Fibroblast of pulmonary artery (primary cell): ENCODE data around the gene SLC9A1.

ENCODE experiments used
- DNase-seq: peaks from one replicate; pipeline ENCODE4 v3.0.0-alpha.2; 2010; ENCODE audit warnings: low read depth
- H3K4me3 ChIP-seq: replicated peaks from 2 replicates; pipeline ENCODE4 v1.5.1; 2011; ENCODE audit warnings: low read depth, mild to moderate bottlenecking, control low read depth, low read length, moderate library complexity
- TF ChIP-seq, protein P1 (sequence below): IDR thresholded peaks from 2 replicates; pipeline ENCODE4 v1.5.1; 2011; ENCODE audit warnings: mild to moderate bottlenecking, control low read depth, low read length, inconsistent platforms; ENCODE audit errors: missing control alignments

SLC9A1 gene

DNA sequence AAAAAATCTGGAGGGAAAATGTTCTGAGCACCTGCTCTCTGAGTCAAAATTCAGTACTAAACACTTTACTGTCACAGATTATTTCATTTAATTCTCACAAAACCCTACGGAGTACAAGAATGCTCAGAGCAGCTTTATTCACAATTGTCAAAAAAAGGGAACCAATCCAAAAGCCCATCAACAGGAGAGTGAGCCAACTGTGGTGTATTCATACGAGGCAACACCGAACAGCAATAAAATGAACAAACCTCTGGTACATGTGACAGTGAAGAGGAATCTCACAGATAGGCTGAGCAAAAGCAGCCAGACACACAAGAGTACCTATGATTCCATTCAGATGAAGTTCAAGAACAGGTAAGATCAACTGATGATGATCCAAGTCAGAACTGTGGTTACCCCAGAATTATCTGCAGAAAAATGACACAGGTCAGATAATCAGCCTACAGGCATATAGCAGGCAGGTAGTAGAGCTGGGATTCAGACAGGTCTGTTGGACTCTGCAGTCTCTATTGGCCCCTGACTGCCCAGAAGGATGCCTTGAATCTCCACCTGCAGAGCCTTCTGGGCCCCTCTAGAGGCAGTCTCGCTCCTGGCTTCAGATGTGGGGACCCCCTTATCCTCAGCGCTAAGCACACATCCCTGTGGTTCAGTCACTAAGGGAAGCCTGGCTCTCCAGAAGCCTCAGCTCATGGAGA, 19.2 kb downstream of the SLC9A1 start:
- no peak for DNase-seq

GRCh38 chr1:27133991-27134390, 20.9 kb downstream of the SLC9A1 start:
- no peak for DNase-seq
- H3K4me3 ChIP-seq: no peak overlapping the region
- TF ChIP-seq, protein P1, sequence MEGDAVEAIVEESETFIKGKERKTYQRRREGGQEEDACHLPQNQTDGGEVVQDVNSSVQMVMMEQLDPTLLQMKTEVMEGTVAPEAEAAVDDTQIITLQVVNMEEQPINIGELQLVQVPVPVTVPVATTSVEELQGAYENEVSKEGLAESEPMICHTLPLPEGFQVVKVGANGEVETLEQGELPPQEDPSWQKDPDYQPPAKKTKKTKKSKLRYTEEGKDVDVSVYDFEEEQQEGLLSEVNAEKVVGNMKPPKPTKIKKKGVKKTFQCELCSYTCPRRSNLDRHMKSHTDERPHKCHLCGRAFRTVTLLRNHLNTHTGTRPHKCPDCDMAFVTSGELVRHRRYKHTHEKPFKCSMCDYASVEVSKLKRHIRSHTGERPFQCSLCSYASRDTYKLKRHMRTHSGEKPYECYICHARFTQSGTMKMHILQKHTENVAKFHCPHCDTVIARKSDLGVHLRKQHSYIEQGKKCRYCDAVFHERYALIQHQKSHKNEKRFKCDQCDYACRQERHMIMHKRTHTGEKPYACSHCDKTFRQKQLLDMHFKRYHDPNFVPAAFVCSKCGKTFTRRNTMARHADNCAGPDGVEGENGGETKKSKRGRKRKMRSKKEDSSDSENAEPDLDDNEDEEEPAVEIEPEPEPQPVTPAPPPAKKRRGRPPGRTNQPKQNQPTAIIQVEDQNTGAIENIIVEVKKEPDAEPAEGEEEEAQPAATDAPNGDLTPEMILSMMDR: no peak

More for the DNA sequence above, 19.2 kb downstream of the SLC9A1 start:
- H3K4me3 ChIP-seq: no peak overlapping the region
- TF ChIP-seq, protein P1: peak; percentile 8

DNA sequence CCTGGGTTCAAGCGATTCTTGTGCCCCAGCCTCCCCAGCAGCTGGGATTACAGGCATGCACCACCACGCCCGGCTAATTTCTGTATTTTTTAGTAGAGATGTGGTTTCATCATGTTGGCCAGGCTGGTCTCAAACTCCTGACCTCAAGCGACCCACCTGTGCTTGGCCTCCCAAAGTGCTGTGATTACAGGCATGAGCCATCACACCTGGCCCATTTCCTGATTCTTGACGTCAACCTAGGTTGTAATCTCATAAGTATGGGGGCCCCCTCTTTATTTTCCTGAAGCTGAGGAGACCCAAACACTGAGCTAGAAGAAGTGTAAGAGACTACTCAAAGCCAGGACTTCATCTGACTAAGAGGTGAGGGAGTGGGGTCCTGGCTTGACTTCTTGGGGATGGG, 21.8 kb downstream of the SLC9A1 start:
- TF ChIP-seq, protein P1: no peak
- H3K4me3 ChIP-seq: no peak overlapping the region
- DNase-seq: no peak

DNA sequence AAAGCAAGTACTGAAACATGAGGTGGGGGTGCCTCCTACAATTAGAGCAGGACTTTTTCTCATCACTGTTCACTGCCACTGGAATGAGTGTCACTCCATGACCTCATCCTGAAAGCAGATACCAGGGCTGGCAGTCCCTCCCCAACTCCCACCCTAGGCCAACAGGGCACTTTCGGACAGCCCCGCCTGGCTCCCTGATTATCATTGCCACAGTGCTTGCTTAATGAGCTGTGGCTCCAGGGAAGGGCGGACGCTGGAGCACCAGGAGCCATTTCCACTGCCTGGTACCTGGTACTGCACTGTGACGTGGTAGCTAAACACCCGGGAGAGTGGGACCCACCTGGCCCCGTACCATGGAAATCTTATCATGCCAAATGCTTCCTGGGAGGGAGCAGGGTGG, 22.3 kb downstream of the SLC9A1 start:
- no peak for DNase-seq

GRCh38 chr1:27132147-27132546, 22.8 kb downstream of the SLC9A1 start:
- no peak for DNase-seq
- H3K4me3 ChIP-seq: no peak overlapping the region
- TF ChIP-seq, protein P1: no peak

More for the DNA sequence above, 22.3 kb downstream of the SLC9A1 start:
- H3K4me3 ChIP-seq: no peak overlapping the region
- TF ChIP-seq, protein P1: no peak

DNA sequence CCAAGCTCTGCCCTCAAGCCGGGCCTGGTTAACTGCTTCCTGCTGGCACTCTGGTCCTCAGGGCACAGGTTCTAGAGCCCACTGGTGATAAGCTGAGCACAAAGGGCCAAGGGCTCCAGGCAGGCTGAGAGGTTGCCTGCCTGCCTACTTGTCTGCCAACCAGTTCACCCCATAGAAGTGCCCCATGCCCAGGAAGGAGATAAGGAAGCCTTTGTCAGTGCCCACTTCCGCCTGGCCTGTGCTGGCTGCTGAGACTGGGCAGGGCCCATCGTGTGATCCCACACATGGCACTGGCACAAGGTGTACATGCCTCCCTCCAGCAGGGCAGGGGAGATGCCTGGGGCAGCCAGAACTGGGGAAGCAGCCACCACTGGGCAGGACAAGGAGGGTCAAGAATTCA, 24.1 kb downstream of the SLC9A1 start:
- H3K4me3 ChIP-seq: no peak overlapping the region
- DNase-seq: no peak
- TF ChIP-seq, protein P1: no peak

DNA sequence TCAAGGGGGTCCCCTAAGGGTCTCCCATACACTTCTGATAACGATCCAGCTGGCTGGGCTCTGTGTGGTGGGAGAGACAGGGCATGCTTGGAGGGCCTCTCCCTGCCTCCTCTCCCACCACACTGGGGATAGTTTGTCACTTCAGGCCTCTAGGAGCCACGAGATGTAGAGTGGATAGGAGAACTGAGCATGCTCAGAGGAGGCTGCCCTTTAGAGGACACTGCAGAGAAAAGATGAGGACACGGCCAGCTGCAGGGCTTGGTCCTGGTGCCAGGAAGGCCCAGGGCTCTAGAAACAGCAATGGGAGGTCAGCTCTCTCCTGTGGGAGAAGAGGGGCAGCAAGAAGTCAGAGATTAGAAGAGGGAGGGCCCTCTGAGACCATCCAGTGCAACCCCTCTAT, 25.7 kb downstream of the SLC9A1 start:
- no peak for DNase-seq
- TF ChIP-seq, protein P1: no peak

More for the DNA sequence above, 25.7 kb downstream of the SLC9A1 start:
- H3K4me3 ChIP-seq: no peak overlapping the region
